ENCODE results near the gene BRD2.

BRD2 gene

GRCh38 chr6:33029328-33030184 is 61.2 kb downstream of the BRD2 start:
- no peak for DNase-seq (ENCODE audit: low read depth)

- DNase-seq (ENCODE audit: low read depth), result no peak
Observed at GRCh38 chr6:33030245-33030644, 61.9 kb downstream of the BRD2 start.
